HG03432 (cell line): ENCODE measurements around the gene CAPN7.
A peak's percentile ranks its signal among the peaks of the same experiment; 100 is the strongest.

Experiments used
- ATAC-seq: cut with Tn5 transposase; IDR thresholded peaks from one replicate; pipeline ENCODE4 v1.9.1; 2021; ENCODE audit warnings: mild to moderate bottlenecking, moderate library complexity; ENCODE audit not compliant: unreplicated experiment

CAPN7 gene

DNA sequence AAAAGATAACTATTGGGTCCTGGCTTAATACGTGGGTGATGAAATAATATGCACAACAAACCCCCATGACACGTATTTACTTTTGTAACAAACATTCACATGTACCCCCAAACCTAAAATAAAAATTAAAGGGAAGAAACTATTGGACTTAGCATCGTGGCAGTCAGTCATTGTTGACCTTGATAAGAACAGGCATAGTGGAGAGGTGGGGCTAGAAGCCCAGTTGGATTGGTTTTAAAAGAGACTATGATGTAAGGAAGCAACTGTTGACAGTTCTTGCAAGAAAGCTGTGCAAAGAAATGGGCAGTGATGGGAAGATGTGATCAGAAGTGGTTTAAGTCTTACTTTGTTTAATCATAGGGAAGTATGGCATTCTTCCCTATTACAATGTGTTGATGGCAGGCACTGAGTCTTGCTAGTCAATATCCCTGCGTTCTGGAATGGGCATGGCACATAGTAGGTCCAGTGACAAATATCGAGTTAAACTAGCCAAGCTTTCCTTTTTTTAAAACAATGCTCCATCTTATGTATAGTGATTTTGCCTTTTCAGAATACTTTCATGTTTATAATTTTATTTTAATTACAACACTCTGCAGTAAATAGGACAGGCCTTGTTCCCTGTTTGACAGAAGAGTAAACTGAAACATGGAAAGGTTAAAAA lies 37.9 kb downstream of the CAPN7 start:
- no peak for ATAC-seq

- ATAC-seq: no peak
Measured at GRCh38 chr3:15246186-15246585, 40.1 kb downstream of the CAPN7 start.

DNA sequence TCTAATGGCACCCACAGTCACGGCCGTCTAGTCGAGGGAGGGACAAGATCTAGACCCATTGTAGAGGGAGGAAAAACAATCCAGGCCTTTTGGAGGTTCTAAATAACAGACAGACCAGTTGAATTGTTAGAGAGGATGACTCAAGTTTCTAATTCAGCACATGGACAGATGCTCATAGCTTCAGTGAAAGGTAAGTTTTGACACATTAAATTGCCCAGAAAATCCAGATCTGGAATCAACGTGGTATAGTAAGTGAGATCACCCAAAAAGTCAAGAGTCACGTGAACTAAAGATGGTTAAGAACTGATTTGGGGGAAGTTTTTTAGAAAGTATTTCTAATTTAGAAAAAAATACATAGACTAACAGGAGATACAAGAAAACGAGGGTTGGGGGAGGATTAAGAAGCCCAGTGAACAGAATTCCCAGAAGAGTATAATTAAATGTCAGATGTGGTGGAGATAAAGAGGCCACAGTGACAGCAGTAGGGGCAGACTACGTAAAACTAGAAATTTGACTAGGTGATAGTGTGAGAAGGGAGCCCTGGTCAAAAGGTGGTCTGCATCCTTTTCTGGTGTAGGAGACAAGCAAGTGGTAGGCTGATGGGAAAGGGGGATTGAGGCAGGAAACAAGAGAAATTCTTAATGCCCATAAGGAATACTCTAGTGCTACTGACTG lies 47.1 kb downstream of the CAPN7 start:
- no peak for ATAC-seq

GRCh38 chr3:15255215-15255614 lies 49.2 kb downstream of the CAPN7 start:
- no peak for ATAC-seq

DNA sequence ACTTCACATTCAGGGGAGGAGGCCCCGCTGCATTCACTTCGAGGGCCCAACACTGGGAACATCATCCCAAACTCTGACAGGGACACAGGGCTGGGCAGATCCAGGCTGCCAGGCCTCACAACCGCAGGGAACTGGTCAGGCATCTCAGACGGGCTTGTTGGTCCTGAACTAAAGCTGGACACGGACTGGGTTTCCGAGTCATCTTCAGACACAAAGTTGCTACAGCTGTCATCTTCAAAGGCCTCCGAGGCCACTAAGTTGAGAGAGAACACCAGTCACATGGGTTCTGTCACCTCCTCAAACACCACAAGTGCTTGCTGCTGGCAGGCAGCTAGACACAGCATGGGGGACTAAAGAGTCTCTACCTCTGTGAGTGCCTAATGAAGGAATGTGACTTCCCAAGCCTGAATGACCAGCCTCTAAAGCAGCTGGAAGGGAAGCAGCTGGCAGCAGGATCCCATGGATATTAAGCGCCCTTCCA lies 50.9 kb downstream of the CAPN7 start:
- no peak for ATAC-seq

DNA sequence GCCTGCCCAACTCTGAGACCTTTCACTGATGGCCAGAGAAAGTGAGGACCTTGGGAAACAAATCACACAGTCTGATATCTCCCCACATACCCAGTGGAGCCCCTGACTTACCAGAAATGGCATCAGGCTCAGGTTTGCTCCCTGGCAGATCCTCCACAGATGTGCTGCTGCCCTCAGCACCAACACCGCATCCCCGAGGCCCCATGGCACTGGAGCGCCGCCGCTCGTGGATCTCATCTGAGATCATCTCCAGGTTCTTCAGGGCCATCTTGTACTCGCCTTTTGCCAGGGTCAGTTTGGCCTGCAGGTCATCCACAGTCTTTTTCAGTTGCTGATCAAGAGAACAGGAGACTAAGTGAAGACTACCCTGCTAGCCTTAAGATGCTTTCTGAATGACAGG lies 52.7 kb downstream of the CAPN7 start:
- no peak for ATAC-seq

- ATAC-seq: no peak
Measured at GRCh38 chr3:15260531-15260930, 54.5 kb downstream of the CAPN7 start.

DNA sequence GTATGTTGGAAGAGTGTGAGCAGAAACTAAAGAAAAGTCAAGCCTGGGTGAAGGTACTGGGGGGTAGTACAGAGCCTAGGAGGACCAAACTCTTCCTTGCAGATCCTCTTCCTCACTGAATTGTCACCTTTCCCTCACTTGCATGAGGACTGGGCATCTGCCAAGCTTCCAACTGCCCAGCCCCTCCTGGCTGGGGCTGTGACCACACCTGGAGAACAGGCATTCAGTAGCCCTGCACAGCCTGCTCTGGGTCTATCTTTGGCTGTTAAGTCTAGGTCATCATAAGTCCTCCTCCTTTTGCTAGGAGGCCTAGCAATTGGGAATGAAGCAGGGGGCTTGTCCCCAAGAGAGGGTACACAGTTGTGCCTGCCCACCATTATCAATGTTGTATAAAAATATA lies 55.2 kb downstream of the CAPN7 start:
- ATAC-seq: no peak

DNA sequence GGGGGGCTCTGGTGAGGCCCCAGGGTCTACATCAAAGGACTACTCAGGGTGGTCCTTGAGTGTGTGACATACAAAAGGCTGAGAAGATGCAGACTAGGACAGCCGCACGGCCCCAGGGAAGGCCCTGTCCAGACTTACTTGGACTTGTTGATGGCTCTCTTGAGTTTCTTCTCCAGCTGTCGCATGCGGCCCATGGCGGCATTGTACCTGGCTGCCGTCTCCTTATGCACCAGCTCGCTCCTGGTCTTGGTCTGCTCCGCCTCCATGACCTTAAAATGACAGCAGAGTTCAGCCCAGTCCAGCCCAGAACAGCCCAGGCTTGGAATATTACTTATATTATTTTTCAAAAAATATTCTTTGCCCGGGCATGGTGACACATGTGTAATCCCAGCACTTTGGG lies 56.0 kb downstream of the CAPN7 start:
- ATAC-seq: no peak

DNA sequence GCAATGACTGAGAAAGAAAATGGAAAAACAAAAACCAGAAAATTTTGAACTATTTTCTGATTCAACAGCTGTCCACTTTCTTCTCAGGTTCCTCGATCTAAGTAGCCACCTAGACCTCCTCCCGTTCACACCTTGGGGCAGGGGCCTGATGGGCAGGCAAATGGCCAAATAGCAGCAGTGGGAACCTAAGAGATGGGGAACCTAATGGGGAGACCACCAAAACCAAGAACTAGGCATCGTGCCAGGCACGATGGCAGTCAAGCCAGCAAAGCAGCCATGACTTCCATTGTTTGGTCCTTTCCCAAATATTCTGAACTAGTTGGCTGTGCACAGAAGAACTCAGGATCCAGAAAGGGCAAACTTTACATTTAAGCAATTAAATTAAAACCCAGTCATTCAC lies 57.1 kb downstream of the CAPN7 start:
- no peak for ATAC-seq

DNA sequence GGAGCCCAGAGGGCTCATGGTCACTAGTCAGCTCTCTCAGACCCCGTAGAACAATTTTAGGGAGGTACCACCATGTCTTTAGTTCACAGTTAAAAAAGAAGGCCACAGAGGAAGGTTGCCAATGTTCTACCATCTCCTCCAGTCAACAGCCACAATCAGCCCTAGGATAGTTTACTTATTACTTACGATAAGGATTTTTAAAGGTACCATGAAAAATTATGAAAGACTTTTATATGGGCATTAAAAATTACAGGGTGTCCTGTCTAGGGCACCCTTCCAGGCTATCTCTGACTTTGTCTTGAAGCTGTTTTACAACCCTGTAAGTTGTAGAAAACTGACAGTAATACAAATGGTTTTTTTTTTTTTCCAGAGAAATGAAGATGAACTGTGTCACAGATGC lies 57.9 kb downstream of the CAPN7 start:
- ATAC-seq: no peak

DNA sequence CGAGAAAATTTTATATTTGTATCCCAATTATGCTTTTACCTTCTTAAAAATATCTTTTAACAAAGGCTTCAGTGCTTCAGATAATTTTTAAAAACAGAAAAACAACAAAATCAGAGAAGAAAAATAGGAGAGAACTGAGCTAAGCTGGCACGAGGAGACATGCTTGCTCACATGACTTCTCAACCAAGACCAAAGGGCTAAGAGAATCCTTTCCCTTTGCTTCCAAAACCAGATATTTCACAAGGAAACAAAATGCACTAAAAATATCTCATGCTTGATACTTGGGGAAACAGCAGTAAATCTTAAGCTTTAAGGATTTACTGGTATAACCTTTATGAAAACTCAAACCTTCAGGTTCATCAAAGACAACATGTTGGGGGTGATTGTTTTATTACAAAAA lies 58.4 kb downstream of the CAPN7 start:
- no peak for ATAC-seq

DNA sequence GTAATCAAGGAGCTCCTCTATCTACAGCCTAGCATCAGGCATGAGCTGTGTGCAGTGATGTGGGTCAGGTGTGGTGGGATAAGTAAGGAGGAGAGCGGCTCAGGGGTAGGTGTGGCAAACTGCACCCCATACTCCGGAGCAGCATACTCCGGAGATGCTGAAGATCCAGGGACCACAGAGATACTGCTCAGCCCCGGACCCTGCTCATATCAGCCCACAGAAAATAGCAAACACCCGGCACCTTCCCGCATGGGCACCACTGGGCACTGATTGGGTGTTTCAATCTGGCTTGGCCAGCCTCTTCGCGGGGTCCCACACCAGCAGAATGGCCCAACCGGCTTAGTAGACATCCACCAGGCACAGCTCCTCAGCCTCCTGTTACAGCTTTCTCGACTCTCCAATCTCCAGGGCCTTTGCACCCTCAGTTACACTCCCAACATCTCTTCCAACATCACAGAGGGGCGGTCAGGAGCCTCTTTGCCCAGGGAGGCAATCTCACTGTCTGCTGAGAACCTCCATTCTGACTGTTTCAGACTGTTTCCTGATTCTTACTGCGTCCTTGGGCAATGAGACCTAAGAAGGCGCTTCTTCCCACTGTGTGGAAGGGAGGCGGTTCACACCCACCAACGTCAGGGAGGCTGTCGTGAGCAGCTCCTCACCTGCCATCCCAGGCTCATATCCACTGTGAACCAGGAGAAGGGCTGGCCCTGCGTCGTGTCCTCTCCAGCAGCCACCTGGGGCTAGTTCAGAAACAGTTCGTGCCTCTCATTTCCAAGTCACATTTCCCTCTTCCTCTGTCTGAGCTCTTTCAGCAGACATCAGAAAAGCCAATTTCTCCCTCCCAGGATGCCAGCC lies 59.8 kb downstream of the CAPN7 start:
- ATAC-seq: no peak

GRCh38 chr3:15266510-15267376 lies 60.7 kb downstream of the CAPN7 start:
- ATAC-seq: no peak

GRCh38 chr3:15267502-15267901 lies 61.5 kb downstream of the CAPN7 start:
- no peak for ATAC-seq

- peak; percentile 52 for ATAC-seq
Measured at GRCh38 chr3:15268033-15268631, 62.1 kb downstream of the CAPN7 start.

DNA sequence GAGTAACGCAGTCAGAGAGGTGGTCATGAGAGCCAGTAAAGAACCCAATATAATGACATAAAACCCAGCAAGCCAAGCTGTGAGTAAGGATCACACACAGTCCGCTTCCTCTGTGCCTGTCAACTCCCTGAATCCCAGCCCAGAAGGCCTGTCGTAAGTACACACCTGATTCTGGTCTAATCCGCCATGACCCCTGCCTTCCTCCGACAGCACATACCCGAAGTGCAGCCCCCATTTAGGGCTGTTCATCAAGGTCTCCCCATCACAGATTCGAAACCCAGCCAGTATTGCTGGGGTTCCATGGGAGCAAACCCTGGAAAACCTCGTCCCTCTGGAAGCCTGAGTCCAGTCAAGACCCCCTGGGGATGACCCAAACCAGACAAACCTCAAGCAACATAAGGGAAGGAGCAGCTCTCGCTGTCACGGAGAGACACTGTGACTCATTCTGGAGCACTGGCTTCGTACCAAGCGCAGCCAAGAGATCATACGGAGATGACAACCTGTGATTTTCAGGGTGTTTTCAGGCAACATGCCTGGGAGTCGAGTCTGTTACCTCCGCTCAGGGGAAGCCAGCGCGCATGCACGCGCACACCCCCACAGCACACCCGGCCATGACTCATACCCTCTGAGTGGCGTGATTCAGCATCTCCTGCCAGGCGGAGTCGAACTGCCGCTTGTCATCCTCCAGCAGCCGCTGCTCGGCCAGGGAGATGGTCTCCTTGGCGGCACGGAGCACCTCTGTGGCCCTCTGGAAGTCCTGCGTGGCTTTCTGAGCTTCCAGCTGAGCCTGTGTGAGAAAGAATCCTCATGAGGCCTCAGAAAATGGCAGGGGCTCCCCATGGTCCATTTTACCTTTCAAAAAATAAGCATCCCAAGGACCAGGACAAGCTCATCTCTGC lies 63.3 kb downstream of the CAPN7 start:
- ATAC-seq: peak; percentile 56

DNA sequence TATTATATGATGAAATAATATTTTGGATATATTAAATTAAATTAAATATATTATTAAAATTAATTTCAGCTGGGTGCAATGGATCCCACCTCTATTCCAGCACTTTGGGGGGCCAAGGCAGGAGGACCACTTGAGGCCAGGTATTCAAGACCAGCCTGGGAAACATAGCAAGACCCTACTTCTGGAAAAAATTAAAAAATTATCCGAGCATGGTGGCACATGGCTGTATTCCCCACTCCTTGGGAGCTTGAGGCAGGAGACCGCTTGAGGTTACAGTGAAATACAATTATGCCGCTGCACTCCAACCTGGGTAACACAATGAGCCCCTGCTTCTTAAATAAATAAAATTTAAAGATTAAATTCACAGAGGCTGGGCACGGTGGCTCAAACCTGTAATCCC lies 65.0 kb downstream of the CAPN7 start:
- ATAC-seq: no peak

DNA sequence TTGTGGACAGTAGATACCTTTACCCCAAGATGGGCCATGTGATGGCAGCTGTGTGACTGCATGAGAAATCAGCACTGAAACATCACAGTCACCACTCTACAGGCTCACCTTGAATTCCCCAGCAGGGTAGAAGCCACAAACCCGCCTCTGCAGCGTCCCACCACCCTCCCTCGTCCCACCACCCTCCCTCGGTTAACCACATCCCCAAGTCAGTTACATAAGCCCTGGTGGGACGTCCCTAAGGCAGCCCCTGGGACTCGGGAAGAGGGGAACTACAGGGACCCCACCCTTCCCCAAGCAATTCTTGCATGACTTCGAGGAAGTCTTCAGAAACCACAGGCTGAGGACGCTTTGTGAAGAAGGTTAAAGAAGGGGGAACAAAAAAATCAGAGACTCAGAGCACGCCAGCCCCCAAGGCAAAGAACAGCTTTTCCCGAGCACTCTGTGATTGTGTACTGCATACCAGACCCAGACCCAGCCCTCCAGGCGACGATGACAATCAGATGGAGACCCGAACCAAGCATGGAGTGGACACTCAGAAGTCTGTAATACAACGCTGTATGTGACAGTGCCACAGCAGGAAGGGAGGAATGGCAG lies 65.8 kb downstream of the CAPN7 start:
- peak; percentile 75 for ATAC-seq
